Stimulated activated CD4-positive, alpha-beta T cell treated with anti-CD3 and anti-CD28 coated beads, Interleukin-12 subunit alpha, Interleukin-12 subunit beta, amount 100 ng/mL, for 4 hours (primary cell): Measurements from ENCODE around the gene ACIN1.

Source experiments
- DNase-seq: peaks from one replicate; pipeline ENCODE4 v3.0.0-alpha.2; 2020

Gene ACIN1

GRCh38 chr14:23104070-23104590 lies 9.2 kb upstream of the ACIN1 start:
- no peak for DNase-seq

GRCh38 chr14:23103581-23103980 lies 8.6 kb upstream of the ACIN1 start:
- no peak for DNase-seq

GRCh38 chr14:23102801-23103200 lies 7.9 kb upstream of the ACIN1 start:
- no peak for DNase-seq

- DNase-seq: no peak
These were observed 7.2 kb upstream of the ACIN1 start for GRCh38 chr14:23101986-23102625.

GRCh38 chr14:23101213-23101970 lies 6.5 kb upstream of the ACIN1 start:
- no peak for DNase-seq

GRCh38 chr14:23099212-23099861 lies 4.4 kb upstream of the ACIN1 start:
- DNase-seq: no peak

GRCh38 chr14:23097786-23098185 lies 2.9 kb upstream of the ACIN1 start:
- no peak for DNase-seq

GRCh38 chr14:23095196-23096108 lies 516 bp upstream of the ACIN1 start, which contains the start of gene C14orf119:
Gene C14orf119 (plus strand): TSS chr14:23095505. CDS start chr14:23097659, 2,154 bp downstream.
- DNase-seq: no peak

- DNase-seq: no peak
These were observed 808 bp downstream of the ACIN1 start for GRCh38 chr14:23093991-23094665.

GRCh38 chr14:23093526-23093925 lies 1.4 kb downstream of the ACIN1 start:
- DNase-seq: no peak

- DNase-seq: no peak
These were observed 1.8 kb downstream of the ACIN1 start for GRCh38 chr14:23093104-23093503.

GRCh38 chr14:23091294-23092225 lies 3.4 kb downstream of the ACIN1 start:
- DNase-seq: no peak

- no peak for DNase-seq
These were observed 4.7 kb downstream of the ACIN1 start for GRCh38 chr14:23090254-23090636.

GRCh38 chr14:23089498-23090253 lies 5.3 kb downstream of the ACIN1 start:
- no peak for DNase-seq

GRCh38 chr14:23086565-23086964 lies 8.4 kb downstream of the ACIN1 start:
- no peak for DNase-seq

GRCh38 chr14:23085458-23085857 lies 9.5 kb downstream of the ACIN1 start:
- no peak for DNase-seq

- no peak for DNase-seq
These were observed 14.5 kb downstream of the ACIN1 start for GRCh38 chr14:23080474-23080873.

- no peak for DNase-seq
These were observed 15.2 kb downstream of the ACIN1 start for GRCh38 chr14:23079716-23080115.

GRCh38 chr14:23078692-23079116 lies 16.2 kb downstream of the ACIN1 start:
- DNase-seq: no peak

GRCh38 chr14:23077962-23078361 lies 17.0 kb downstream of the ACIN1 start:
- DNase-seq: no peak
